Erythroblast (primary cell): Measurements from ENCODE around the gene MAS1L.

ENCODE experiments used
- GATA1 ChIP-seq: IDR thresholded peaks from 2 replicates; pipeline ENCODE4 v1.6.1; 2011; ENCODE audit warnings: low read depth, mild to moderate bottlenecking, control low read depth, low read length, moderate library complexity
- POLR2A ChIP-seq: IDR thresholded peaks from 2 replicates; pipeline ENCODE4 v1.6.1; 2011; ENCODE audit warnings: mild to moderate bottlenecking, low read length

GRCh38 chr6:29524444-29525310 lies 36.9 kb upstream of the MAS1L start:
- no peak for TF ChIP-seq POLR2A
- no peak for TF ChIP-seq GATA1
